Midbrain (tissue), 1 donor: ENCODE measurements around the gene ZNF609.

Experiments used
- DNase-seq: peaks from one replicate; lab custom pipeline; 2025; lab: John Stamatoyannopoulos, UW

The ZNF609 gene

GRCh38 chr15:64544450-64544849 lies 84.1 kb downstream of the ZNF609 start:
- no peak for DNase-seq

GRCh38 chr15:64547275-64547674 lies 86.9 kb downstream of the ZNF609 start:
- DNase-seq = no peak

- no peak for DNase-seq
Observed at GRCh38 chr15:64548235-64548634, 87.9 kb downstream of the ZNF609 start.

GRCh38 chr15:64549860-64550259 lies 89.5 kb downstream of the ZNF609 start:
- DNase-seq = no peak

- no peak for DNase-seq
Observed at GRCh38 chr15:64552281-64552948, 92.0 kb downstream of the ZNF609 start.

- no peak for DNase-seq
Observed at GRCh38 chr15:64558460-64559179, 98.2 kb downstream of the ZNF609 start.

- no peak for DNase-seq
Observed at GRCh38 chr15:64559243-64559642, 98.9 kb downstream of the ZNF609 start.

- DNase-seq = no peak
Observed at GRCh38 chr15:64560501-64560900, 100.1 kb downstream of the ZNF609 start.

GRCh38 chr15:64560998-64561397 lies 100.6 kb downstream of the ZNF609 start:
- DNase-seq = no peak

- no peak for DNase-seq
Observed at GRCh38 chr15:64562003-64562640, 101.7 kb downstream of the ZNF609 start.

GRCh38 chr15:64566102-64566501 lies 105.7 kb downstream of the ZNF609 start:
- no peak for DNase-seq

- no peak for DNase-seq
Observed at GRCh38 chr15:64566629-64567427, 106.5 kb downstream of the ZNF609 start.

- DNase-seq = no peak
Observed at GRCh38 chr15:64568765-64569164, 108.4 kb downstream of the ZNF609 start.

- no peak for DNase-seq
Observed at GRCh38 chr15:64571857-64572291, 111.5 kb downstream of the ZNF609 start.

GRCh38 chr15:64572856-64573255 lies 112.5 kb downstream of the ZNF609 start:
- no peak for DNase-seq

- DNase-seq = no peak
Observed at GRCh38 chr15:64574301-64575017, 114.1 kb downstream of the ZNF609 start.

- no peak for DNase-seq
Observed at GRCh38 chr15:64580696-64581407, 120.5 kb downstream of the ZNF609 start.

- DNase-seq = no peak
Observed at GRCh38 chr15:64581408-64581761, 121.0 kb downstream of the ZNF609 start.

- no peak for DNase-seq
Observed at GRCh38 chr15:64582202-64582601, 121.8 kb downstream of the ZNF609 start.

- no peak for DNase-seq
Observed at GRCh38 chr15:64583519-64583918, 123.1 kb downstream of the ZNF609 start.

- no peak for DNase-seq
Observed at GRCh38 chr15:64583983-64584382, 123.6 kb downstream of the ZNF609 start.
